Mesenteric fat pad (tissue), 1 donor: ENCODE measurements around the gene FARS2. TPM values are rescaled to one million over a fixed set of nuclear protein-coding genes. Genes with fewer than 3 reads are reported as not detected.

Experiments
- DNase-seq: peaks from one replicate; pipeline ENCODE4 v3.0.0-alpha.2; 2020; ENCODE audit warnings: low spot score
- total RNA-seq: library from RNA; stranded (reverse); fragmentation: NEBNext Ultra II Directional; extraction: Animal tissue kit (Norgen Biotek cat#: 25700); gene quantifications from one replicate; pipeline ENCODE4 v1.2.1, GENCODE V29; 2021
- donor health status: DM: yes; HTN: yes; CAD: no.

The FARS2 gene
- total RNA-seq, 1 donor from 2014 or later = 13.3 TPM

- DNase-seq = no peak
Measured at GRCh38 chr6:5285081-5285480, 23.8 kb downstream of the FARS2 start.

GRCh38 chr6:5285526-5285925, 24.2 kb downstream of the FARS2 start:
- no peak for DNase-seq

- DNase-seq = no peak
Measured at GRCh38 chr6:5286780-5287179, 25.5 kb downstream of the FARS2 start.

- DNase-seq = no peak
Measured at GRCh38 chr6:5287205-5287965, 26.1 kb downstream of the FARS2 start.

- no peak for DNase-seq
Measured at GRCh38 chr6:5287966-5288297, 26.6 kb downstream of the FARS2 start.

- DNase-seq = no peak
Measured at GRCh38 chr6:5290097-5290496, 28.8 kb downstream of the FARS2 start.

GRCh38 chr6:5290500-5290899, 29.2 kb downstream of the FARS2 start:
- DNase-seq = no peak

GRCh38 chr6:5292154-5292553, 30.8 kb downstream of the FARS2 start:
- DNase-seq = no peak

- no peak for DNase-seq
Measured at GRCh38 chr6:5293692-5294091, 32.4 kb downstream of the FARS2 start.

- no peak for DNase-seq
Measured at GRCh38 chr6:5294392-5295211, 33.3 kb downstream of the FARS2 start.

- DNase-seq = no peak
Measured at GRCh38 chr6:5295623-5296022, 34.3 kb downstream of the FARS2 start.

GRCh38 chr6:5300206-5300764, 39.0 kb downstream of the FARS2 start:
- DNase-seq = no peak

- no peak for DNase-seq
Measured at GRCh38 chr6:5302220-5302946, 41.1 kb downstream of the FARS2 start.

GRCh38 chr6:5302995-5303622, 41.8 kb downstream of the FARS2 start:
- no peak for DNase-seq

GRCh38 chr6:5303682-5304081, 42.4 kb downstream of the FARS2 start:
- DNase-seq = no peak

GRCh38 chr6:5305968-5306626, 44.8 kb downstream of the FARS2 start:
- no peak for DNase-seq

- DNase-seq = no peak
Measured at GRCh38 chr6:5307058-5307457, 45.7 kb downstream of the FARS2 start.

GRCh38 chr6:5308066-5308465, 46.8 kb downstream of the FARS2 start:
- no peak for DNase-seq

GRCh38 chr6:5314191-5314865, 53.0 kb downstream of the FARS2 start:
- no peak for DNase-seq

GRCh38 chr6:5315881-5316280, 54.6 kb downstream of the FARS2 start:
- no peak for DNase-seq
